GM19035 (cell line): Measurements from ENCODE around the gene AGXT2.
A peak's percentile ranks its signal among the peaks of the same experiment; 100 is the strongest.
"Not testable (repeated sequence)": the region's sequence is repeated elsewhere in the genome, so short reads cannot be mapped to it uniquely, and the experiment has no call there.

Experiments used
- ATAC-seq: cut with Tn5 transposase; IDR thresholded peaks from one replicate; pipeline ENCODE4 v1.9.1; 2021; ENCODE audit not compliant: unreplicated experiment

The AGXT2 gene

DNA sequence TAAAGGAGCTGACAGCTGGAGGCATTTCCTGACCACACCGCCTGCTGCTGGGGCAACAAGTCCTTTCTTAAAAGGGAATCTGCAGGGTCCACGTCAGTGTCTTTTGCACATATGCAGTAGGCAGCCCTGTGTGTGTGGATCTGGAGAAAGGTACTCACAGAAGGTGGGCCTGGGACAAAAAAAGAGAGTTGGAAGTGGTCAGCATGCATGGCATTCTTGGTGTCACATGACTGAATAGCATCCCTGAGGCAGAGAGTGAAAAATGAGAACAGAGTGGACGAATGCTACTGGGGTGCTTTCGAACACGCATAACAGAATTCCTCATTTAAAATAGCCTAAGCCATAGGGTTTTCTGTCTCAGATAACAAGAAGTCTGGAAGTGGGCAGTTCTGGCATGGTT, 71.4 kb downstream of the AGXT2 start:
- ATAC-seq, result no peak

DNA sequence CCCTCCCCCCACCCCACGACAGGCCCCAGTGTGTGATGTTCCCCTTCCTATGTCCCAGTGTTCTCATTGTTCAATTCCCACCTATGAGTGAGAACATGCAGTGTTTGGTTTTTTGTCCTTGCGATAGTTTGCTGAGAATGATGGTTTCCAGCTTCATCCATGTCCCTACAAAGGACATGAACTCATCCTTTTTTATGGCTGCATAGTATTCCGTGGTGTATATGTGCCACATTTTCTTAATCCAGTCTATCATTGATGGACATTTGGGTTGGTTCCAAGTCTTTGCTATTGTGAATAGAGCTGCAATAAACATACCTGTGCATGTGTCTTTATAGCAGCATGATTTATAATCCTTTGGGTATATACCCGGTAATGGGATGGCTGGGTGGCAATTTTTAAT, 76.1 kb downstream of the AGXT2 start:
- ATAC-seq, result not testable (repeated sequence)

DNA sequence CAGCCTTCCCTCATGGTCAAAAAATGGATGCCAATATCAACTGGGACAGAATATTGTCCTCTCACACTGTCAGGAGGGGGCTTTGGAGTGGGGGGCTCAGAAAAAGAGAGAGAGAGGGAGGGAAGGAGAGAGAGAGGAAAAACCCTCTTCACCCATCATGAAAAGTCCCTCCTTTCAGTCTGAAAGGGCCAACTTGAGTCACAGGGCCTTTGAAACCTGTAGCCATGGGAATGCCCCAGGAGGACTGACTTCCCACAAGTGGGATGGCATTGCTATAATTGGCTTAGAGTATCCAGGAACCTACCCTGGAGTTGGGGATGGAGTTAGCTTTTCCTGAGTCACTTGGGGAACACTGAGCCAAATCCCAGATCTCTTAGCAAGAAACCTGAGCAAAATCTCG, 77.2 kb downstream of the AGXT2 start:
- no peak for ATAC-seq

DNA sequence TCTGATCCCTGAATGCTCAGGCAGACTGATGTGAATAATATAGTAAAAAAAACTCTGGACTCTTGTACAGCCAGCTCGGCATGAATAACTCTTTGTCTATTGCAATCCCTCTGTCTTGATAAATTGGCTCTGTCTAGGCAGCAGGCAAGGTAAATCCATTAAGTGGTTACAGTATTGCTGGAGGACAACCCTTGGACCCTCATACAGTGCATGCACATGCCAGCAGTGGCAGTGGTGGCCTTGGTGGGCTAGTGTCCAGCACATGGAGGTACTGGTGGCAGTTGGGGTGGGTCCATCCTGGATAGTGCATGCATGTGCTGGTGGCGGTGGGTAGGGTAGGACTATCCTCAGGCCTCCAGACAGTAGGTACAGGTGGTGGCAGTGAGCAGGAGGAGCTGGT, 79.5 kb downstream of the AGXT2 start:
- ATAC-seq, result no peak

DNA sequence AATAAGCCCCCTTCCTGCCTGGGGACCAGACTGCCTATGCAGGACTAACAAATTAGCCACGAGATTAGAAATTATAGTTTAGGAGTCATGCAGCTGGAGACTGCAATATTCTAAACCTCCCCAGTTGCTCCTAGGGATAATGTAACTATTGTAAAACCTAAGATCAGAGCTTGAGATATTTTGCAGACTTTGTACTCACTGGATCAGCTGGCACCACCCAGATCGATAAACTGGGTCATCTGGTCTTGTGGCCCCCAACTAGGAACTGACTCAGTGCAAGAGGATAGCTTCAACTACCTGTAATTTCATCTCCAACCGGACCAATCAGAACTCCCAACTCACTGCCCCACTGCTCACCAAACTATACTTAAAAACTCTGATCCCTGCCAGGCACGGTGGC, 80.2 kb downstream of the AGXT2 start:
- ATAC-seq, result no peak

DNA sequence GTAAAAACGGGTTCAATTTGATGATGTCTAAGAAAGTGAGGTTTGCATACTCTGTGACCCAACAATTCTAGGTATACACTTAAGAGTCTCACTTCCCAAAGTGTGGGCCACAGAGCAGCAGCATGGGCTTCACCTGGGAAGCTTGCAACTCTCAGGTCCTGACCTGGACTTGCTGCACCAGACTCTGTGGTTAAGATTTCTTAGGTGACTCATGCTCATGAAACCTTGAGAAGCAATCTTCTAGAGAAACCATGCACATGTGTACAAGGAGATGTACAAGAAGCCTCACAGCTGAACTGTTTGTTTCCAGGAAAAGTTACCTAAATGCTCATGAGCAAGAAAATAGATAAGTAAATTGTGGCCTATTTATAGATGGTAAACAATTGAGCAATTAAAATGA, 88.4 kb downstream of the AGXT2 start:
- ATAC-seq, result peak; percentile 93

DNA sequence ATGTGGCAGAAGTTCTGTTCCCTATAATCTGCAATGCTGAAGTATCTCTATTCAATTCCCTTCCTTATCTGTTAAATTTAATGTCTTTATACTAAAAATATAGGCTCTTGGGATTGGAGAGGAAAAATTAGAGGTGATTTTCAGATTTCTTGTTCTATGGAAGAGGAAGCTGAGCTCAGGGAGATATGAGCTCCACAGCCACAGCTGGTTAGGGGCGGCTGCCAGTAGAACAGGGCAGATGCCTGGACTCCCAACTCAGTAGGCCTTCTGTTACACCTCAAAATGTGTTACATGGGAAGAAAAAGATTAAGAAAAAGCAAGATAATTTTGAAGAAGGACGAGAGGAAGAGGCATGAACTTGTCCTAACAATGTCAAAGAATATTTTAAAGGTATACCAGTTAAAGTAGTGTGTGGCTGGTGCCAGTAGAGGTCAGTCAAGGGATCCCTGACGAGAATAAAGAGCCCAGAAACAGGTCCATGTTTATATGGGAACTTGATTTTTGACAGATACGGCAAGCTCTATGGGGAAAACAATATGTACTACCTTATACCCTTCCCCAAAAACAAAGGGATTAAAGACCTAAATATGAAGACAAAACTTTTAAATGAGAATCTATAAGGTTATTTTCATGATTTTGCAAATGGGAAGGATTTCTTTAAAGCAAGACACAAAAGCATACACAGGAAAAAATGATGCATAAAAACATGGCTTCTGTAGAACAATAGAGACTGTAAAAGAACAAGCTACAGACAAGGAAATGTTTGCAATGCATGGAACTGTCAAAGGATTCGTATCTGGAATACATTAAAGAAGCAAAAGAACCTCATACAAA, 89.7 kb downstream of the AGXT2 start:
- ATAC-seq, result no peak

DNA sequence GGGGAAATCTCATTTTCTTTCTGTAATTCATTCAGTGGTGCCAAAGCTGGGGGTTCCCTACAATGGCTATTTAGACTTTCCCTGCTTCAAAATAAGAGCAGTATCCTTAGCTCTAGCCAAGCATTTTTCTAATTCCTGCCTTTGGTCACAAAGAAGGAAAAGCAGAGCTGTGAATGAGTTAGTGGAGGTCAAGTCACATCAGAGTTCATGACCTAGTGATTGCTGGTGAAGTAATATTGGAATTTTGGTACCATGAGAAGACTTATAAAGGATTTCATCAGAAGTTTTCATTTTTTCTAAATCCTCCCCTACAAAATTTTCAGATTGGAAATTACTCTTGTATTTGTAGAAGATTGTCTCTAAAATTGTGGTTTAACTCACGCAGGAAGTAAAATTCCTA, 90.4 kb downstream of the AGXT2 start:
- no peak for ATAC-seq
